ENCODE data around the gene HOXA2. TPM values are rescaled to one million over a fixed set of nuclear protein-coding genes. Genes with fewer than 3 reads are reported as not detected.

Gene HOXA2
- total and polyA plus RNA-seq, 2 of the 8 experiments (the other 6 are each of a cell fraction or from before 2014, with no cell fraction given), result not detected

DNA sequence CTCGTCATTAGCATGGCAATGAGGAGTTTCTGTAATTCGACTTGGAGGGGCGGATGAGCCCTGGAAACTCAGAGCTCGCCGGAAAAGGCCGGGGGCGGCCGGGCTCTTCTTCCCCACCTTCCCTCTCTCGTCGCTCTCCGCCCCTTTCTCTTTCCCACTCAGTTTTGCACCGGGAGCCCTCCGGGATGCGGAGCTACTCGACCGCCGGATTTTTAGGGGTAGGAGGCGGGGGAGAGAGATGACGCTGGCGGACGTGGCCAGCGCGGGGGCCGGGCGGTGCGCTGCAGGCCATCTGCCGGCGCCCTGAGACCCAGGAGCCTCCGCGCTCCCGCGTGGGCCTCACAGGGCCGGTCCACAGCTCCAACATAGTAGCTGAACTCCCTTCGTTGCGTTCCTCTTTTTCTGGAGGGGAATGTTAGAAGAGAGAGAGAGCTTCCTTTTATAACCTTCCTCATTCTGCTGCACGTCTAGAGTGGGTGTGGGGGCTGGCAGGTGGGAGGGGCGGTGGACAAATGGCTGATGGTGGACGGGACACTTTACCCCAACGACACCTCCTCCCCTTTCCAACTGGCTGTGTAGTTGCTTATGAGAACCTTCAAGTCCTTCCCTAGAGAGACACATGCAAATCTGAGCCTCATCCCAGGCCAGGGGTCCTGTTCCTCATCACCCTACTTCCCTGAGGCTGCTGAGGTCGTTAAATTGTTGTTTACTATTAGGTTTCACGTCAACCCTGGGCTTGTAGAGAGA lies 5.5 kb downstream of the HOXA2 start (continued):
- TF ChIP-seq, protein P1, sequence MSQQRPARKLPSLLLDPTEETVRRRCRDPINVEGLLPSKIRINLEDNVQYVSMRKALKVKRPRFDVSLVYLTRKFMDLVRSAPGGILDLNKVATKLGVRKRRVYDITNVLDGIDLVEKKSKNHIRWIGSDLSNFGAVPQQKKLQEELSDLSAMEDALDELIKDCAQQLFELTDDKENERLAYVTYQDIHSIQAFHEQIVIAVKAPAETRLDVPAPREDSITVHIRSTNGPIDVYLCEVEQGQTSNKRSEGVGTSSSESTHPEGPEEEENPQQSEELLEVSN (IDR thresholded peaks at IDR 0.05), result no peak
- TF ChIP-seq ASH2L (IDR thresholded peaks at IDR 0.05; ENCODE audit: low read length) (no peak), BCL11A (IDR thresholded peaks at IDR 0.05; ENCODE audit: low read depth in 2 of 2, low read length in 2 of 2) (no peak), TCF12 (IDR thresholded peaks at IDR 0.05; ENCODE audit: low read depth, low read length) (no peak), JUND (IDR thresholded peaks at IDR 0.05; ENCODE audit: low read length) (no peak), SUZ12 (IDR thresholded peaks at IDR 0.05; ENCODE audit: low read length) (peak; percentile 87)
- TF ChIP-seq, protein P2, sequence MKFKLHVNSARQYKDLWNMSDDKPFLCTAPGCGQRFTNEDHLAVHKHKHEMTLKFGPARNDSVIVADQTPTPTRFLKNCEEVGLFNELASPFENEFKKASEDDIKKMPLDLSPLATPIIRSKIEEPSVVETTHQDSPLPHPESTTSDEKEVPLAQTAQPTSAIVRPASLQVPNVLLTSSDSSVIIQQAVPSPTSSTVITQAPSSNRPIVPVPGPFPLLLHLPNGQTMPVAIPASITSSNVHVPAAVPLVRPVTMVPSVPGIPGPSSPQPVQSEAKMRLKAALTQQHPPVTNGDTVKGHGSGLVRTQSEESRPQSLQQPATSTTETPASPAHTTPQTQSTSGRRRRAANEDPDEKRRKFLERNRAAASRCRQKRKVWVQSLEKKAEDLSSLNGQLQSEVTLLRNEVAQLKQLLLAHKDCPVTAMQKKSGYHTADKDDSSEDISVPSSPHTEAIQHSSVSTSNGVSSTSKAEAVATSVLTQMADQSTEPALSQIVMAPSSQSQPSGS (IDR thresholded peaks at IDR 0.05; ENCODE audit: low read length), result no peak
